Measurements from ENCODE around the gene PRIM2.
"Not testable (repeated sequence)": the region's sequence is repeated elsewhere in the genome, so short reads cannot be mapped to it uniquely, and the experiment has no call there.

PRIM2 gene

DNA sequence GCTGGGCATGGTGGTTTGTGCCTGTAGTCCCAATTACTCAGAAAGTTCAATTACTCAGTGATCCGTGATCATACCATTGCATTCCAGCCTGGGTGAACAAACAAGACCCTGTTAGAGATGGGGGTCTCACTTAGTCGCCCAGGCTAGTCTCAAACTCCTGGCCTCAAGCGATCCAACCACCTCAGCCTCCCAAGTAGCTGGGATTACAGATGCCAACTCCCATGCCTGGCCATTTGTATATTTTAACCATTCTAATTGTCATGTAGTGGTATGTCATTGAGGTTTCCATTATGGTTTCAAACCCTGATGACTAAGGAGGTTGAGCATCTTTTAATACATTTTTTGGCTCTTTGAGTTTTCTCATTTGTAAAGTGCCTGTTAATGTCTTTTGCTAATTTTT lies 58.7 kb downstream of the PRIM2 start:
- WGBS (ENCODE audit: insufficient coverage): 100% methylated on average over 1 of the region's 3 CpGs
- H3K27me3 ChIP-seq (replicated peaks in 2 of 5; ENCODE audit: control insufficient read depth in 4 of 5, insufficient read depth in 5 of 5, low read length in 4 of 5); POLR2A ChIA-PET; DNase-seq; H3K4me3 ChIP-seq (ENCODE audit: control insufficient read depth in 1 of 7, extremely low read depth in 1 of 7, insufficient read depth in 4 of 7, low read depth in 2 of 7, low read length in 6 of 7); H3K36me3 ChIP-seq (ENCODE audit: control insufficient read depth in 4 of 4, insufficient read depth in 4 of 4, low read length in 3 of 4); CTCF ChIA-PET; H3K9me3 ChIP-seq (ENCODE audit: control extremely low read depth in 1 of 5, control insufficient read depth in 4 of 5, insufficient read depth in 2 of 5, low read depth in 1 of 5, low read length in 4 of 5); H3K4me1 ChIP-seq (ENCODE audit: control extremely low read depth in 1 of 4, control insufficient read depth in 4 of 4, insufficient read depth in 4 of 4, low read length in 3 of 4); H3K27ac ChIP-seq (ENCODE audit: insufficient read depth in 1 of 2, low read depth in 1 of 2, low read length in 2 of 2, poor library complexity in 1 of 2, severe bottlenecking in 2 of 2): not testable (repeated sequence)

DNA sequence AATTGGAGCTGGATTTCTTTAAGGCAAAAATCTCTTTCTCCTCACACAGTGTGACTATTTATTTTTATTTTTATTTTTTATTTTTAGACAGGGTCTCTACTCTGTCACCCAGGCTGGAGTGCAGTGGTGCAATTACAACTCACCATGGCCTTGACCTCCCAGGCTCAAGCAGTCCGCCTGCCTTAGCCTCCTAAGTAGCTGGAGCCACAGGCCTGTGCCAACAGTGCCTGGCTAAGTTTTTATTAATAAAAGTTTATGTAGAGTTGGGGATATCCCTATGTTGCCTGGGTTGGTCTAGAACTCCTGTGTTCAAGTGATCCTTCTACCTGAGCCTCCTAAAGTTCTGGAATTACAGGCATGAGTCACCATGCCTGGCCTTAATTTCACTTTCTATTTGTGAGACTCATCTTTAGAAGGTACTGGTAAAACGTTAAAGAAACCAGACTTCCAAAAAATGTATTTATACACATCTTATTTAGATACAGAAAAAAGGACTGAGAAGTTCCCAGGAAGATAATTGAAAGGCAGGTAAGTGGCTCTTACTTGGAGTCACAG lies 71.7 kb downstream of the PRIM2 start:
- H3K27me3 ChIP-seq (replicated peaks in 2 of 5; ENCODE audit: control insufficient read depth in 4 of 5, insufficient read depth in 5 of 5, low read length in 4 of 5); H3K36me3 ChIP-seq (ENCODE audit: control insufficient read depth in 4 of 4, insufficient read depth in 4 of 4, low read length in 3 of 4); H3K4me3 ChIP-seq (ENCODE audit: control insufficient read depth in 1 of 7, extremely low read depth in 1 of 7, insufficient read depth in 4 of 7, low read depth in 2 of 7, low read length in 6 of 7); DNase-seq; CTCF ChIA-PET; H3K4me1 ChIP-seq (ENCODE audit: control extremely low read depth in 1 of 4, control insufficient read depth in 4 of 4, insufficient read depth in 4 of 4, low read length in 3 of 4); POLR2A ChIA-PET; H3K9me3 ChIP-seq (ENCODE audit: control extremely low read depth in 1 of 5, control insufficient read depth in 4 of 5, insufficient read depth in 2 of 5, low read depth in 1 of 5, low read length in 4 of 5); H3K27ac ChIP-seq (ENCODE audit: insufficient read depth in 1 of 2, low read depth in 1 of 2, low read length in 2 of 2, poor library complexity in 1 of 2, severe bottlenecking in 2 of 2): not testable (repeated sequence)
- 100% methylated on average over 1 of the region's 2 CpGs for WGBS (ENCODE audit: insufficient coverage)

DNA sequence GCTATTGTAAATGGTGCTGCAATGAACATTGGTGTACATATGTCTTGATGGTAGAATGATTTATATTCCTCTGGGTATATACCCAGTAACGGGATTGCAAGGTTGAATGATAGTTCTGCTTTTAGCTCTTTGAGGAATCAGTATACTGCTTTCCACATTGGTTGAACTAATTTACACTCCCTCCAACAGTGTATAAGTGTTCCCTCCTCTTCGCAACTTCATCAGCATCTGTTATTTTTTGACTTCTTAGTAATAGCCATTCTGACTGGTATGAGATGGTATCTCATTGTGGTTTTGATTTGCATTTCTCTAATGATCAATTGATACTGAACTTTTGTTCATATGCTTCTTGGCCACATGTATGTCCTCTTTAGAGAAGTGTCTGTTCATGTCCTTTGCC lies 73.4 kb downstream of the PRIM2 start:
- H3K36me3 ChIP-seq (ENCODE audit: control insufficient read depth in 4 of 4, insufficient read depth in 4 of 4, low read length in 3 of 4); H3K9me3 ChIP-seq (ENCODE audit: control extremely low read depth in 1 of 5, control insufficient read depth in 4 of 5, insufficient read depth in 2 of 5, low read depth in 1 of 5, low read length in 4 of 5); H3K27me3 ChIP-seq (replicated peaks in 2 of 5; ENCODE audit: control insufficient read depth in 4 of 5, insufficient read depth in 5 of 5, low read length in 4 of 5); POLR2A ChIA-PET; H3K27ac ChIP-seq (ENCODE audit: insufficient read depth in 1 of 2, low read depth in 1 of 2, low read length in 2 of 2, poor library complexity in 1 of 2, severe bottlenecking in 2 of 2); DNase-seq; H3K4me3 ChIP-seq (ENCODE audit: control insufficient read depth in 1 of 7, extremely low read depth in 1 of 7, insufficient read depth in 4 of 7, low read depth in 2 of 7, low read length in 6 of 7); H3K4me1 ChIP-seq (ENCODE audit: control extremely low read depth in 1 of 4, control insufficient read depth in 4 of 4, insufficient read depth in 4 of 4, low read length in 3 of 4); CTCF ChIA-PET: not testable (repeated sequence)
- no CpG with 5 or more reads among the region's 2 CpGs for WGBS (ENCODE audit: insufficient coverage)

DNA sequence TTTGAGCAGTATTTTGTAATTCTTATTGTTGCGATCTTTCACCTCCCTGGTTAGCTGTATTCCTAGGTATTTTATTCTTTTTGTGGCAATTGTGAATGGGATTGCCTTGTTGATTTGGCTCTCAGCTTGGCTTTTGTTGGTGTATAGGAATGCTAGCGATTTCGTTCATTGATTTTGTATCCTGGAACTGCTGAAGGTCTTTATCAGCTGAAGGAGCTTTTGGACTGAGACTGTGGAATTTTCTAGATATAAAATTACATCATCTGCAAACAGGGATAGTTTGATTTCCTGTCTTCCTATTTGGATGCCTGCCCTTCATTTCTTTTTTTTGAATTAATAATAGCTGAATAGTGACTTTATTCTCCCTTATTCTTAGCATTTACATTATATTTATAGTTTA lies 74.6 kb downstream of the PRIM2 start:
- POLR2A ChIA-PET, CTCF ChIA-PET: not testable (repeated sequence)
- WGBS (ENCODE audit: insufficient coverage): no CpG with 5 or more reads among the region's 3 CpGs

DNA sequence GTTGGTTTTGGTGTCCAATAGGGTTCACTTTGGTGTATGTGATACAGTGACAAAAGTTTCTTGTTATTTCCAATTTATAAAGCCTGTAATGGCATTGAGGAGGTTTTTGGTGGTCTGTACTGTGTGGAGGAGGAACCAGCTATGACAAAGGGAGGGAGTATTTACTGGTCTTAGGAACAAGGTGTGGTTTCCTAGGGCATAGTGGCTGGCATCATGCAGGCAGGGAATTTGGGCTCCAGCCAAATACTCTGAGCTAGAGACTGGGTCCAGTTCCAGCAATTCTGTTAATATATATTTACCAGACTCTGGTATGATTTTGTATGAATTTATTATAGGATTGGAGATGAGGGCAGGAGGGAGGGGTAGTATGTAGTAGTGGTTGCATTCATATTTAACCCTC lies 101.9 kb downstream of the PRIM2 start:
- H3K27ac ChIP-seq (ENCODE audit: insufficient read depth in 1 of 2, low read depth in 1 of 2, low read length in 2 of 2, poor library complexity in 1 of 2, severe bottlenecking in 2 of 2); DNase-seq; H3K36me3 ChIP-seq (ENCODE audit: control insufficient read depth in 4 of 4, insufficient read depth in 4 of 4, low read length in 3 of 4); H3K4me1 ChIP-seq (ENCODE audit: control extremely low read depth in 1 of 4, control insufficient read depth in 4 of 4, insufficient read depth in 4 of 4, low read length in 3 of 4); H3K4me3 ChIP-seq (ENCODE audit: control insufficient read depth in 1 of 7, extremely low read depth in 1 of 7, insufficient read depth in 4 of 7, low read depth in 2 of 7, low read length in 6 of 7); CTCF ChIA-PET; H3K27me3 ChIP-seq (replicated peaks in 2 of 5; ENCODE audit: control insufficient read depth in 4 of 5, insufficient read depth in 5 of 5, low read length in 4 of 5); H3K9me3 ChIP-seq (ENCODE audit: control extremely low read depth in 1 of 5, control insufficient read depth in 4 of 5, insufficient read depth in 2 of 5, low read depth in 1 of 5, low read length in 4 of 5); POLR2A ChIA-PET: not testable (repeated sequence)

More for the DNA sequence above, 74.6 kb downstream of the PRIM2 start:
- not testable (repeated sequence) for H3K36me3 ChIP-seq (ENCODE audit: control insufficient read depth in 4 of 4, insufficient read depth in 4 of 4, low read length in 3 of 4); DNase-seq; H3K27ac ChIP-seq (ENCODE audit: insufficient read depth in 1 of 2, low read depth in 1 of 2, low read length in 2 of 2, poor library complexity in 1 of 2, severe bottlenecking in 2 of 2); H3K4me1 ChIP-seq (ENCODE audit: control extremely low read depth in 1 of 4, control insufficient read depth in 4 of 4, insufficient read depth in 4 of 4, low read length in 3 of 4); H3K4me3 ChIP-seq (ENCODE audit: control insufficient read depth in 1 of 7, extremely low read depth in 1 of 7, insufficient read depth in 4 of 7, low read depth in 2 of 7, low read length in 6 of 7); H3K27me3 ChIP-seq (replicated peaks in 2 of 5; ENCODE audit: control insufficient read depth in 4 of 5, insufficient read depth in 5 of 5, low read length in 4 of 5)
- H3K9me3 ChIP-seq (ENCODE audit: control extremely low read depth in 1 of 5, control insufficient read depth in 4 of 5, insufficient read depth in 2 of 5, low read depth in 1 of 5, low read length in 4 of 5): peaks cover 0 to 12% (median 0%) of the 10 kb centered on the region in 5 experiments

DNA sequence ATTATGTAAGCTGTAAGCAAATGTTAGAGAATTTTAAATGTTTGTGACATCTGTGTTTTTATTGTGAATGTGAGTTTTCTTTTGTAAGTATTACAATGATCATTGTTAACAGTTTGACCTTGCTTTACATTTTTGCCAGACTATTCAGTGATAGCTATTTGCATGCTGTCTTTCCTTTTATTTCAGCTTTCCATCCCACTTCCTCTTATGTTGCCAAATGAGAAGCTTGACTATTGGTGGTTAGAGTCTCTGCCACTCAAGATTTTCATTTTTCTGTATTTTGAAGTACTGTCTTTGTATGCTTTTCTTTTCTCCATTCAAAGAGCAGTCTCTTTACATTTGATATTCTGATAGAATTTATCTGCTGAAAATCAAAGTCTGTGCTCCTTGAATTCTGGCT lies 104.1 kb downstream of the PRIM2 start:
- Histone ChIP-seq H3K9me3 (ENCODE audit: control extremely low read depth in 1 of 5, control insufficient read depth in 4 of 5, insufficient read depth in 2 of 5, low read depth in 1 of 5, low read length in 4 of 5) (peaks cover 0 to 2% (median 0%) of the 10 kb centered on the region in 5 experiments), H3K4me1 (ENCODE audit: control extremely low read depth in 1 of 4, control insufficient read depth in 4 of 4, insufficient read depth in 4 of 4, low read length in 3 of 4) (peaks cover 0 to 6% (median 2%) of the 10 kb centered on the region in 4 experiments), H3K27me3 (replicated peaks in 2 of 5; ENCODE audit: control insufficient read depth in 4 of 5, insufficient read depth in 5 of 5, low read length in 4 of 5) (no peaks in the 10 kb centered on the region), H3K27ac (ENCODE audit: insufficient read depth in 1 of 2, low read depth in 1 of 2, low read length in 2 of 2, poor library complexity in 1 of 2, severe bottlenecking in 2 of 2) (no peak overlapping the region), H3K36me3 (ENCODE audit: control insufficient read depth in 4 of 4, insufficient read depth in 4 of 4, low read length in 3 of 4) (peaks cover 0 to 3% (median 0%) of the 10 kb centered on the region in 4 experiments), H3K4me3 (ENCODE audit: control insufficient read depth in 1 of 7, extremely low read depth in 1 of 7, insufficient read depth in 4 of 7, low read depth in 2 of 7, low read length in 6 of 7) (no peak overlapping the region)
- CTCF ChIA-PET: no interaction called here
- DNase-seq: no peak
- POLR2A ChIA-PET: no interaction called here

DNA sequence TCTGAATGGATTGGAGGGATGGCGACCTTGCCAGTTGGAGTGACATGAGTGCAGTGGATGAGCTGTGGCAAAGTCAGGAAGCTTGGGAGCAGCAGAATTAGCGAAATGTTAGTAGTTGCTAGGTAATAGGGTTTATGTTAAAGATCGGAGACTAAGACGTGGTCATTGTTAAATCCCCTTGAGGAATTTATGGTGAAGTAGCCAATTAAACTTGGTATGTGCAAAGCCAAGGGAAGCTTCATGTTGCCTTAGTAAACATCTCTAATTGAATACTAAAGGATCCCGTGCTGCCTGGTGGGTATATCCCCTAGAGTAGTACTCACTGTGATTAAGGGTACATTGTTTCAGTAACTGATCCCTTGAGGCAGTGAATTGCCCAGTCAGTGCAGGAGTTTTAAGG lies 106.0 kb downstream of the PRIM2 start:
- CTCF ChIA-PET: no interaction called here
- DNase-seq: no peak
- Histone ChIP-seq H3K27me3 (replicated peaks in 2 of 5; ENCODE audit: control insufficient read depth in 4 of 5, insufficient read depth in 5 of 5, low read length in 4 of 5) (no peaks in the 10 kb centered on the region), H3K9me3 (ENCODE audit: control extremely low read depth in 1 of 5, control insufficient read depth in 4 of 5, insufficient read depth in 2 of 5, low read depth in 1 of 5, low read length in 4 of 5) (no peaks in the 10 kb centered on the region), H3K36me3 (ENCODE audit: control insufficient read depth in 4 of 4, insufficient read depth in 4 of 4, low read length in 3 of 4) (peaks cover 0 to 3% (median 0%) of the 10 kb centered on the region in 4 experiments), H3K4me1 (ENCODE audit: control extremely low read depth in 1 of 4, control insufficient read depth in 4 of 4, insufficient read depth in 4 of 4, low read length in 3 of 4) (peaks cover 0 to 6% (median 2%) of the 10 kb centered on the region in 4 experiments), H3K4me3 (ENCODE audit: control insufficient read depth in 1 of 7, extremely low read depth in 1 of 7, insufficient read depth in 4 of 7, low read depth in 2 of 7, low read length in 6 of 7) (no peak overlapping the region), H3K27ac (ENCODE audit: insufficient read depth in 1 of 2, low read depth in 1 of 2, low read length in 2 of 2, poor library complexity in 1 of 2, severe bottlenecking in 2 of 2) (no peak overlapping the region)
- 97% methylated on average over 4 of the region's 5 CpGs for WGBS (ENCODE audit: insufficient coverage)
- POLR2A ChIA-PET: no interaction called here
